GM13976 (cell line): ENCODE data around the gene CA5A.

Experiments used
- DNase-seq: peaks from one replicate; pipeline ENCODE4 v3.0.0; 2012; ENCODE audit warnings: low spot score
- in situ Hi-C: fragments of 300-500 bp; cut with MboI; formaldehyde crosslinking; loops from one replicate; pipeline ENCODE4 v1.12.0; 2022; ENCODE audit warnings: low sequenced_read_pairs, mixed read lengths, inconsistent platforms; ENCODE audit not compliant: unreplicated experiment
- TF ChIP-seq, protein P1 (sequence below): IDR thresholded peaks from 2 replicates; pipeline ENCODE4 v1.5.1; 2012; ENCODE audit warnings: borderline replicate concordance, mild to moderate bottlenecking; ENCODE audit not compliant: insufficient read depth; ENCODE audit errors: extremely low read depth, missing control alignments, control extremely low read depth

Gene CA5A

GRCh38 chr16:87947356-87948118, 11.2 kb upstream of the CA5A start:
- DNase-seq = no peak
- in situ Hi-C loops = no loop called here
- TF ChIP-seq, protein P1, sequence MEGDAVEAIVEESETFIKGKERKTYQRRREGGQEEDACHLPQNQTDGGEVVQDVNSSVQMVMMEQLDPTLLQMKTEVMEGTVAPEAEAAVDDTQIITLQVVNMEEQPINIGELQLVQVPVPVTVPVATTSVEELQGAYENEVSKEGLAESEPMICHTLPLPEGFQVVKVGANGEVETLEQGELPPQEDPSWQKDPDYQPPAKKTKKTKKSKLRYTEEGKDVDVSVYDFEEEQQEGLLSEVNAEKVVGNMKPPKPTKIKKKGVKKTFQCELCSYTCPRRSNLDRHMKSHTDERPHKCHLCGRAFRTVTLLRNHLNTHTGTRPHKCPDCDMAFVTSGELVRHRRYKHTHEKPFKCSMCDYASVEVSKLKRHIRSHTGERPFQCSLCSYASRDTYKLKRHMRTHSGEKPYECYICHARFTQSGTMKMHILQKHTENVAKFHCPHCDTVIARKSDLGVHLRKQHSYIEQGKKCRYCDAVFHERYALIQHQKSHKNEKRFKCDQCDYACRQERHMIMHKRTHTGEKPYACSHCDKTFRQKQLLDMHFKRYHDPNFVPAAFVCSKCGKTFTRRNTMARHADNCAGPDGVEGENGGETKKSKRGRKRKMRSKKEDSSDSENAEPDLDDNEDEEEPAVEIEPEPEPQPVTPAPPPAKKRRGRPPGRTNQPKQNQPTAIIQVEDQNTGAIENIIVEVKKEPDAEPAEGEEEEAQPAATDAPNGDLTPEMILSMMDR = no peak

GRCh38 chr16:87946596-87947347, 10.4 kb upstream of the CA5A start:
- TF ChIP-seq, protein P1 = no peak
- in situ Hi-C loops = no loop called here
- DNase-seq = no peak

- TF ChIP-seq, protein P1 = no peak
- in situ Hi-C loops = no loop called here
These were observed 9.2 kb upstream of the CA5A start for GRCh38 chr16:87945351-87946042.

GRCh38 chr16:87942680-87943079, 6.4 kb upstream of the CA5A start:
- in situ Hi-C loops = no loop called here
- no peak for DNase-seq
- TF ChIP-seq, protein P1 = no peak

More at GRCh38 chr16:87945351-87946042, 9.2 kb upstream of the CA5A start:
- DNase-seq = no peak

DNA sequence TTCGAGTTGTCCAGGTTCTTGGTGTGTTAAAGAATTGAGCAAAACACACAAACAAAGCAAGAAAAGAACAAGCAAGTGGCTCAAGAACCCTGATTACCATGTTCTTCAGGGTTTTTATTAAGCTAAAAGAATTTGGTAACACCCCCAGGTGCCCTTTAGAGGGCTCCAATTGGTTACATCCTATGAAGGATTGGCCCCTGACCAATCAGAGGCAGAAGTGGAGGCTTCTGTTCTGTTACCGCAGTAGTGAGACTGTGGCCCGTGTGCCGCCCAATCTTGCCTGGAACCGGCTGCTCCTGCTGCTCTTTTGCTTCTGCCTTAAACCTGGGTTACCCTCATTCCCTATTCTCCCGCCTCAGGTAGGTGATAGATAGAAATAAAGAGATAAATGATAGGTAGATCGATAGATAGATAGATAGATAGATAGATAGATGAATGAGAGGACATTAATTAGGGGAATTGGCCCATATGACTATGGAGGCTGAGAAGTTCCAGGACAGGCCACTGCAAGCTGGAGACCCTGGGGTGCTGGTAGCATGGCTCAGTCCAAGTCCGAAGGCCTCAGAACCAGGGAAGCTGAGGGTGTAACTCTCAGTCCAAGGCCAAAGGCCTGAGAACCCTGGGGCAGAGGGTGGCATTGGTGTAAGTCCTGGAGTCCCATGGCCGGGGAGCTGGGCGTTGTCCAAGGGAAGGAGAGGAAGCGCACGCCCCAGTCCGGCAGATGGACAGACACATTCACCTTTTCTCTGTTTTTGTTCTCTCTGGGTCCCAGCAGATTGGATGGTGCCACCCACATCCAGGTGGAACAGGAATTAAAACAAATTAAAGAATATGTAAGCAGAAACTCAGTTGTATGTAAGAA, 3.5 kb upstream of the CA5A start:
- DNase-seq = no peak
- TF ChIP-seq, protein P1 = no peak
- in situ Hi-C loops = no loop called here
